ENCODE data around the gene MESP1.

The MESP1 gene

GRCh38 chr15:89781055-89781454, 30.0 kb upstream of the MESP1 start:
- peak in 1 of 4 experiments; percentile 25 for DNase-seq (ENCODE audit: low read depth in 4 of 4, low spot score in 1 of 4)

GRCh38 chr15:89780601-89781000, 29.6 kb upstream of the MESP1 start:
- DNase-seq (ENCODE audit: low read depth in 4 of 4, low spot score in 1 of 4) = no peak

GRCh38 chr15:89778861-89779260, 27.8 kb upstream of the MESP1 start:
- no peak for DNase-seq (ENCODE audit: low read depth in 4 of 4, low spot score in 1 of 4)

GRCh38 chr15:89777782-89778380, 26.8 kb upstream of the MESP1 start:
- DNase-seq (ENCODE audit: low read depth in 4 of 4, low spot score in 1 of 4) = no peak

- DNase-seq (ENCODE audit: low read depth in 4 of 4, low spot score in 1 of 4) = no peak
Measured at GRCh38 chr15:89777073-89777751, 26.2 kb upstream of the MESP1 start.

GRCh38 chr15:89776274-89777072, 25.4 kb upstream of the MESP1 start, which contains the start of gene MESP2:
Gene MESP2, plus strand, starts transcription at chr15:89776332. Its CDS starts 26 bp downstream, at chr15:89776358.
- peak; percentile 9 to 32 (median 18) for DNase-seq (ENCODE audit: low read depth in 4 of 4, low spot score in 1 of 4)

- DNase-seq (ENCODE audit: low read depth in 4 of 4, low spot score in 1 of 4) = no peak
Measured at GRCh38 chr15:89775815-89776214, 24.8 kb upstream of the MESP1 start.

GRCh38 chr15:89774492-89774891, 23.4 kb upstream of the MESP1 start:
- no peak for DNase-seq (ENCODE audit: low read depth in 4 of 4, low spot score in 1 of 4)

GRCh38 chr15:89772932-89773583, 22.0 kb upstream of the MESP1 start:
- DNase-seq (ENCODE audit: low read depth in 4 of 4, low spot score in 1 of 4) = no peak

- DNase-seq (ENCODE audit: low read depth in 4 of 4, low spot score in 1 of 4) = no peak
Measured at GRCh38 chr15:89770041-89770440, 19.0 kb upstream of the MESP1 start.

GRCh38 chr15:89769366-89769765, 18.3 kb upstream of the MESP1 start:
- DNase-seq (ENCODE audit: low read depth in 4 of 4, low spot score in 1 of 4) = no peak

GRCh38 chr15:89768071-89768500, 17.0 kb upstream of the MESP1 start:
- DNase-seq (ENCODE audit: low read depth in 4 of 4, low spot score in 1 of 4) = no peak

- no peak for DNase-seq (ENCODE audit: low read depth in 4 of 4, low spot score in 1 of 4)
Measured at GRCh38 chr15:89767411-89767915, 16.4 kb upstream of the MESP1 start.

- DNase-seq (ENCODE audit: low read depth in 4 of 4, low spot score in 1 of 4) = no peak
Measured at GRCh38 chr15:89766357-89767311, 15.6 kb upstream of the MESP1 start.

- no peak for DNase-seq (ENCODE audit: low read depth in 4 of 4, low spot score in 1 of 4)
Measured at GRCh38 chr15:89765694-89766093, 14.6 kb upstream of the MESP1 start.

GRCh38 chr15:89761929-89762328, 10.9 kb upstream of the MESP1 start:
- no peak for DNase-seq (ENCODE audit: low read depth in 4 of 4, low spot score in 1 of 4)

- DNase-seq (ENCODE audit: low read depth in 4 of 4, low spot score in 1 of 4) = no peak
Measured at GRCh38 chr15:89761009-89761831, 10.2 kb upstream of the MESP1 start.

GRCh38 chr15:89760303-89761008, 9.4 kb upstream of the MESP1 start:
- peak; percentile 34 to 53 (median 49) for DNase-seq (ENCODE audit: low read depth in 4 of 4, low spot score in 1 of 4)

- DNase-seq (ENCODE audit: low read depth in 4 of 4, low spot score in 1 of 4) = no peak
Measured at GRCh38 chr15:89759835-89760234, 8.8 kb upstream of the MESP1 start.
